Peyer's patch (tissue), 4 donors: Measurements from ENCODE around the gene PEX5L.

ENCODE experiments used
- POLR2A ChIP-seq, 2 donors: fragments of 450-650 bp; IDR thresholded peaks; one replicate each; pipeline ENCODE4 v1.5.1; 2017; ENCODE audit warnings: antibody characterized with exemption in 2 of 2, mild to moderate bottlenecking in 2 of 2, moderate library complexity in 2 of 2
- TF ChIP-seq, protein P1 (sequence below), 6 experiments: fragments of 450-650 bp in 4 of 6; fragments of 200-600 bp in 2 of 6; sonication (generic) in 1 of 6; IDR thresholded peaks; one replicate each; pipeline ENCODE4 v1.5.1; 2017 to 2019; ENCODE audit warnings: antibody characterized with exemption in 6 of 6, mild to moderate bottlenecking in 3 of 6, moderate library complexity in 1 of 6

- TF ChIP-seq, protein P1, sequence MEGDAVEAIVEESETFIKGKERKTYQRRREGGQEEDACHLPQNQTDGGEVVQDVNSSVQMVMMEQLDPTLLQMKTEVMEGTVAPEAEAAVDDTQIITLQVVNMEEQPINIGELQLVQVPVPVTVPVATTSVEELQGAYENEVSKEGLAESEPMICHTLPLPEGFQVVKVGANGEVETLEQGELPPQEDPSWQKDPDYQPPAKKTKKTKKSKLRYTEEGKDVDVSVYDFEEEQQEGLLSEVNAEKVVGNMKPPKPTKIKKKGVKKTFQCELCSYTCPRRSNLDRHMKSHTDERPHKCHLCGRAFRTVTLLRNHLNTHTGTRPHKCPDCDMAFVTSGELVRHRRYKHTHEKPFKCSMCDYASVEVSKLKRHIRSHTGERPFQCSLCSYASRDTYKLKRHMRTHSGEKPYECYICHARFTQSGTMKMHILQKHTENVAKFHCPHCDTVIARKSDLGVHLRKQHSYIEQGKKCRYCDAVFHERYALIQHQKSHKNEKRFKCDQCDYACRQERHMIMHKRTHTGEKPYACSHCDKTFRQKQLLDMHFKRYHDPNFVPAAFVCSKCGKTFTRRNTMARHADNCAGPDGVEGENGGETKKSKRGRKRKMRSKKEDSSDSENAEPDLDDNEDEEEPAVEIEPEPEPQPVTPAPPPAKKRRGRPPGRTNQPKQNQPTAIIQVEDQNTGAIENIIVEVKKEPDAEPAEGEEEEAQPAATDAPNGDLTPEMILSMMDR (IDR thresholded peaks at IDR 0.05) = no peak
- TF ChIP-seq POLR2A (IDR thresholded peaks at IDR 0.05) = no peak
These were observed 78.0 kb downstream of the PEX5L start for GRCh38 chr3:179958759-179959158.
